Activated gamma-delta T cell (primary cell): ENCODE results near the gene CROCC2.

ENCODE experiments used
- DNase-seq: peaks from one replicate; lab custom pipeline; 2025; lab: John Stamatoyannopoulos, UW

Gene CROCC2

DNA sequence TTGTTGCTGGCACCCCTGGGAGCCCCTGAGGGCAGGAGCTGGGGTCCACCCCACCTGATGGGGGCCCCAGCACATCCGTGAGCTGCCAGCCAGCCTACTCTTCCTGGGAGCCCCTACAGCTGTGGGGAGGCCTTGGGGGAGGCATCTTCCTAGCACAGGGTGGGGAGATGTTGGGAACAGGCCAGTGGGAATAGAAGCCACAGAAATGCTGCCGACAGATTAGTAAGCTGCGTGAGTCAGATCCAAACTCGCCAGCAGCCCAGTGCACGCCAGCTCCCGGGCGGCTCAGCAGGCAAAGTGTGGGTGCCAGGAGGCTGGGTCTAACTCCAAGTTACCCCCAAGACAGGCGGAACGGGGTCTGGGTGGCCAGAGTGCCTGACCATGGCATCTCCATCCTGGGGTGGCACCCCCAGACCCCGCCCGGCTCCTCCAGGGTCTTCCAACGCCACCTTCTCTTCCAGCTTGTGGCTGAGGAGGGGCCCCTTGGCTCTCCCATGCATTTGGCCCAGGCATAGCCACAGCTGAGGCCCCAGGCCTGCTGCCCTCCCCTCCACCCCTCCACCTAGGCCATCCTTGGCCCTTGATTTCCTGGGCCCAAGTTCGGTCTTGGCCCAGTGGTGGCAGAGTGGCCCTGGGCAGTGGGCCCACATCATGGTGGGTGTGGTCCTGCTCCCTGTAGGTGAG lies 15.3 kb downstream of the CROCC2 start:
- no peak for DNase-seq

DNA sequence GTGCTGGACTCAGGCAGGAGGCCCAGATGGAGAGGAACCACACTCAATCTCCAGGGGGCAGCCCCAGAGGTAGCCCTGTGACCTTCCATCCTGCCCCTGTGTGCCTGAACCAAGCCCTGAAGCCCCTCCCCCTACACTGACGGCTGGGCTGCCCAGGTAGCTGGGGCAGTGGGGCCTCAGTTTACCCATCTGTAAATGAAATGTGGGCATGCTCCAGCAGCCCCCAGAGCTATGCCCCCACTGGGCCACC lies 15.8 kb downstream of the CROCC2 start:
- DNase-seq, result no peak

DNA sequence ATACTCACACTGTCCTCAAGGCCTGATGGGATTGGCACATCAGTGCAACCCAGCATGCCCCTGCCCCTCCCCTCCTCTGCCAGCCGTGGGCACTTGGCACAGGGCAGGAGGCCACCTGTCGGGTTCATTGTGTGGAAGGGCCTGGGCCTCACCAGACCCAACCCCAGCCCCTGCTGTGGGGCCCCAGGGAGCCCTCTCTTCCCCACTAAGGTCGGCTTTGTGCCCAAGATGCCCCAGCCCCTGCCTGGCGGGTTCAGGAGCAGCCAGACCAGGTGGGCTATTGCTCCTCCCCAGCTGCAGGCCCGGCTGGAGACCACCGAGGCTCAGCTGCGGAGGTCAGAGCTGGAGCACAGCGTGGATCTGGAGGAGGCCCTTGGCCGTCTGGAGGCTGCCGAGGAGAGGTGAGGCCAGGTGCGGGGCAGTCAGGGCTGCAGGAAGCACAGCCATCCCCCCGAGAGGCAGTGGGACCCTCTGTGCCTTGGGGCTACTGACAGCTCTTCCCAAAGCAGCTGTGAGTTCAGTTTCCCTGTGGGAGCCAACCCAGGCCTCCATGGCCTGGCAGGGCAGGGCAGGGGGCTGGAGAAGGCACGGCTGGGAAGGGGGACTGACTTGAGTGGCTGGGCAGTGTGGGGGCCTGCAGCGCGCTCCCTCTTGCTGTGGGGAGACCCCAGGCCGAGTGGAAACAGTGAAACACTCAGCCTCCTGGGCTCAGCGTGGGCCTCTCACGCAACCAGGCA lies 16.3 kb downstream of the CROCC2 start:
- DNase-seq, result no peak

DNA sequence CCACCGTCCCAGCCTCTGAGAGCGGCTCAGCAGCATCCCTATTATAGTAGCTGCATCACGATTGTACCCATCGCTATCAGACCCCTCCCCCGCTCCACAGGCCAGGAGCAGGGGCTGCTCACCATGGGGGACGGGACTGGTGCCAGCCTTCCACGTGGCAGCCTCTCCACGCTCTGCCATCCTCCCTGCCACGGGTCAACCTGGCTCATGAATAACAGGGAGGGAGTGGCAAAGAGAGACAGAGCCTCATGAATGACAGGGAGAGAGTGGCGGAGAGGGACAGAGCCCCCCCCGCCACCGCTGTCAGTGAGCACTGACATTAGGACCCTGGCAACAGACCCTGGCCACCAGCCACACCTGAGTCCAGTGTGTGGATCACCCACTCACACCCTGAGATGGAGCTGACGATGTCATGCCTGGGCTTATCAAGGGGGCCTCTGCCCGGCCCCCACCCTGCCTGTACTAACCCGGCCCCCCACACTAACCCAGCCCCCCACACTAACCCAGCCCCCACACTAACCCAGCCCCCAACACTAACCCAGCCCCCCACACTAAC lies 16.9 kb downstream of the CROCC2 start:
- DNase-seq, result no peak

DNA sequence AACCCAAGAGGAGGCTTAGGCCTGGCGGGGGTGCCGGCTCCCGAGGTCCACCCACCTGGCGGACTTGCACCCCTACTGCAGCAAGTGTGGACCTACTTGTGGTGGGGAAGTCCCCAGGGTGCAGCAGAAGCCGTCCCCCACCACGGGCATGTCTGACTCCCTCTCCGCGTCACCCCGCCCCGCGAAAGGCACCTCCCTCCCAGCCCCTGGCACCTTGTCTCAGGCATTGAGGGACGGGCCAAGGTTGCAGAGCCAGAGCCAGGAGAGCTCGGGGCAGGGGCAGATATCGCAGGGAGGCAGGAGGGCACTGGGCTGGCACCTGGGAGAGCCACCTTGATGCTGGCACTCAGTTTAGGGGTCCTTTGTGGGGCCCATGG lies 19.0 kb downstream of the CROCC2 start:
- DNase-seq, result no peak

DNA sequence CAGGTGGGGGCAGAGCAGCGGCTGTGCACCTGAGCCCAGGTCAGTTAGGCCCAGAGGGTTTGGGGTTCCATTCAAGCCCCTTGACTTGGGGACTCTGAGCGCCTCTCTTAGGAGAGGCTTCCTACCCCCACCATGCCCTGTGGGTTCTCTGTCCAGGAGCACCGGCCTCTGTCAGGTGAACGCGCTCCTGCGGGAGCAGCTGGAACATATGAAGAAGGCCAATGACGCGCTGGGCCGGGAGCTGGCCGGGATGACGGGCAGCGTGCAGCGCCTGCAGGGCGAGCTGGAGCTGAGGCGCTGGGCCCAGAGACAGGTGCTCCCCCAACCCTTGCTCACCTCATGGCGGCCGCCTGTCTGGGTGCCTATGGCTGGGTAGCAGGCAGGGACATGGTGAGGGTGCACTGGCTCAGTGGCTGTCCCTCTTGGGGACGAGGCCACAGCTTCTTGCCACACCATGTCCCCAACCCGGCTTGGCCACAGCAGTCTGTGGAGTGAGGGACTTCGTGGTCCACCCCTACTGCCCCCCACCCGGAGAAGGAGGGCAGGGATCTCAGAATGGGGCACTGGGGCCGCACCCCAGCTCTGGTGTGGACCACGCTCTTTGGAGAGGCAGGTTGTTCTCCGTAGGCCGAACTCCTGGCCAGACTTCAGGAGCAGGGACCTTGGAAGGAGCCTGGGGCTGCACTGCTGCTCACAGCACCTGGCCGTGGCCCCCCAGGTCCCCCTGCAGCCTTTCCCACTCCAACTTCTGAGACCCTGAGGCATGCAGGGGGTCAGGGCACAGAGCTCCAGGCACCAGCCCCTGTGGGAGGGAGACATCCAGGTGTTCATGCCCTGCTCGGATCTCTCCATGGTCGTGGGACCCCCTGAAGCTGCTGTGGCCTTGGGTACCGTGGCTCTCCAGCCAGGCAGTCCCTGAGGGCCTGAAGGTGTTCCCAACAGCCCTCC lies 19.7 kb downstream of the CROCC2 start:
- DNase-seq, result no peak

DNA sequence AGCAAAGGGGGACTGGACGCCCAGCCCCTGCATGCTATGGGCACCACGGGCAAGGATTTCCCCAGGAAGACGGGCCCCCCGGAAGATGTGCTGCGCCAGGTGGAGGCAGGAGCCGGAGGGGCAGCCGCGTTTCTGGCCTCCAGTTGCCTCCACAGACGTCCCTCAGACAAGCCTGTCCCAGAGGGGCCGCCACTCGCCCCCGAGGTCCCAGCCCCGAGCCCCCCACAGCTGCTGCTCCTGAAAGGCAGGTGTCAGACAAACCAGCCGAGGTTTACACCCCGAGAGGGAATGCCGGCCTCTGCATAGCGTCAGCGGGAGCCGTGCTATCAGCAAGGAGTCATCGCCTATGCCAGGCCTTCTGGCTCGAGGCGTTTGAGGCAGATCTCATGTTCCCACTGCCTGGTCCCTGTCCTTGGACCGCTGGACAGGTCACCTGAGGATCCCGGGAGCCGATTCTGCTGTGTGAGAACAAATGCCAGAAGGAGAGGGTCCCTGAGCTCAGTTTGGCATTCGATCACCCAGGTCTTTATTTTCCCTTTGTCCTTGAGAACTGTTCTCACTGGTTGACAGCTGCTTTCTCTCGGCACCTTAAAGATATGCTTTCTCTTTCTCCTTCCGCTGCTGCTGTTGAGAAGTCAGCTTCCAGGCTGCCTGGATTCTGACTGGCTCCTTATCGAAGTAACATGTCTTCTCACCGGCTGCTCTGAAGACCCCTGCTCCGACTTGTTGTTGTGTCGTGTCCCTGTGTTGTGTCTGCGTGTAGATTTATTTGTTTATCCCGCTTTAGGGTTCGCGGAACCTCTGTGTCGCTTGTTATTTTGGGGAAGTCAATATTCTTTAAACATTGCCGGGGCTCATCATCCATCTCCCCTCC lies 20.6 kb downstream of the CROCC2 start:
- no peak for DNase-seq

DNA sequence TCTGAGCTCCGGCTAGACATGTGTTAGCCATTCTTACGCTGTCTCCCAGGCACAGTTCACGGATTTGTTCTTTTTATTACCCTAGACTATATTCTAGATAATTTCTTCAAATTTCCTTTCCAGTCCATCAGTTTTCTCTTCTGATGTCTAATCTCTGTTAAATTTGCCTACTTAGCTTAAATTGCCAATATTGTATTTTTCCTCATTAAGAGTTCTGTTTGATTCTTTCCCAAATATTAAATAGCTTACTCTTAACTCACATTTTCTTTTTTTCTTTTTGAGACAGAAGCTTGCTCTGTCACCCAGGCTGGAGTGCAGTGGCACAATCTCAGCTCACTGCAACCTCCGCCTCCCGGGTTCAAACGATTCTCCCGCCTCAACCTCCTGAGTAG lies 21.2 kb downstream of the CROCC2 start:
- no peak for DNase-seq

DNA sequence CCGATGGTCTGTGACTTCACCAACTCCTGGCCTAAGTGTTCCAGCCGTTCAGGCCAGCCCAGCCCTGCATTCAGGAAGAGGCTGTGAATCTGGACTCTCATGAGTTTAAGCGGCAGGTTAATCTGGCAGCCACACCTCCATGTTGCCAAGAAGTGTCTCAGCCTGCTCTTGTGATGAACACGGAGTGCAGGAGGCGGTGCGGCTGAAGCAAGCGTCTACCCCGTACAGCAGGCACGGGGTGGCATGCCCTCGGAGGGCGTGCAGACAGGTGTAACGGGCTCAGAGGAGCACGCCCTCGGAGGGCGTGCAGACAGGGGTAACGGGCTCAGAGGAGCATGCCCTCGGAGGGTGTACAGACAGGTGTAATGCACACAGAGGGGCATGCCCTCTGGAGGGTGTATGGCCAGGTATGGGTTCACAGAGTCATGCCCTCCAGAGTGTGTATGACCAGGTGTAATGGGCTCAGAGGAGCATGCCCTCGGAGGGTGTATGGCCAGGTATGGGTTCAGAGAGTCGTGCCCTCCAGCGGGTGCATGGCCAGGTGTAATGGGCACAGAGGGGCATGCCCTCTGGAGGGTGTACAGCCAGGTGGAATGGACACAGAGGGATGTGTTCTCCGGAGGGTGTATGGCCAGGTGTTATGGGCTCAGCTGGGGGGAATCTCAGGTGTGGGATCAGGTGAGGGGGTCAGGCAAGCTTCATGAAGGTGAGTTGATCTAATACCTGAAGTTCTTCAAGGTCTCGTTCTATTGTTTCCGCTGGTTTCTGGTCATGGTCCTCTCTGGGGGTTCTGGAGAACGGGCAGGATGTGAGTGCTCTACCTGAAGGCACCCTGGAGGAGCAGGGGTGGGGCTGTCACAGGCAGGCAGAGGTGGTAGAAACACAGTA lies 22.6 kb downstream of the CROCC2 start:
- no peak for DNase-seq

DNA sequence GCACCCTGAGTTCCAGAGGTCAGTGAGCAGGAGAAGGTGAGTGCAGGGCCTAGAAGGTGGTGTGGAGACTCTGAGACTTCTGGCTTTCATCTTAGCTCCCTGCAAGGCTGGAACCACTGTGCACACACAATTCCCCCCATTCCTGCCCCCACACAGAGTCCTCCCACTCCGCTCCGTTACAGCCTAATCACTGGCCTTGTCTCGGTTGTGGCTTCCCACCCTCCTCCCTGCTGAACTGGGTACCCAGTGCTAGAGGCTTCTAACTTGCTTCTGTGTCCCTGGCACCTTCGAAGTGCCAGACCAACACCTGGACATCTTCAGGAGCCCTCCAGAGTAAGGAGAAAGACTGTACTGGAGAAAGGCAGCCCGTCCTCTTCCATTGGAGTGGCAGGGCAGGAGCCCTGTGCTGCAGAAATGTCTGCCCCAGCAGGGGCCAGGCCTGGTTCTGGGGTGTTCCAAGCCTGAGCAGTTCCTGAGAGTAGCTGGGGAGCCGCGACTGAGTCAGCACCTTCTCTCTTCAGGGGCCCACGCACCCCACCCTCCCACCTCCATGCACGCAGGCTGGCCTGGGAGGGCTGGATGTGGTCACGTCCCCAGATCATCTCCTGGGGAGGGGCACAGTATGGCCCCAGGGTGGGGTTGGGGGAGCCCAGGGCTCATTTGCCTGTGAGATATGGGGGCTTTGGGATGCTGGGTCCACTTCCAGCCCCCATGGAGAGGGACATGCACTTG lies 23.4 kb downstream of the CROCC2 start:
- DNase-seq, result no peak

DNA sequence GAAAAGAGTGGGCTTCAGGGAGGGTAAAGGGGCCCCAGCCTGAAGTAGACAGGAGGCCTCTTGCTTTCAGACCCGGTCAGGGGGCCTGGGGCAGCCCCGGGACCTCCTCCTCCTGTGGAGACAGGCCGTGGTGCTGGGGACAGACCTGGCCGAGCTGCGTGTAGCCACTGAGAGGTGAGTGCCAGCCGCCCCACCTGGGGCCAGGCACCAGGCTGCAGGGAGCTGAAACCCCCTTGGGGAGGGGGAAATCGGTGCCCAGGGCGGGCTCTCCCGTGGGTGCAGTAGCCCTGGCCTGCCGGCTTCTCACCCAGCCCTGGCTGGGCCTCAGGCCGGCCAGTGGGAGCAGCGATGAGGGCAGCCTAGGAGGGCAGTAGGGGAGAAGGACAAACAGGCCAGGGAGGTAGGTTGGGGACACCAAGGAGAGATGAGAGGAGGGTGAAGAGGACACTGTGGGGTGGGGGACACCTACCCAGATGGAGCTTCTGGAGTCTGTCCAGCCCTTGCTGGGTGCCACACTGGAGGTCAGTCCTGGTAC lies 24.0 kb downstream of the CROCC2 start:
- no peak for DNase-seq

DNA sequence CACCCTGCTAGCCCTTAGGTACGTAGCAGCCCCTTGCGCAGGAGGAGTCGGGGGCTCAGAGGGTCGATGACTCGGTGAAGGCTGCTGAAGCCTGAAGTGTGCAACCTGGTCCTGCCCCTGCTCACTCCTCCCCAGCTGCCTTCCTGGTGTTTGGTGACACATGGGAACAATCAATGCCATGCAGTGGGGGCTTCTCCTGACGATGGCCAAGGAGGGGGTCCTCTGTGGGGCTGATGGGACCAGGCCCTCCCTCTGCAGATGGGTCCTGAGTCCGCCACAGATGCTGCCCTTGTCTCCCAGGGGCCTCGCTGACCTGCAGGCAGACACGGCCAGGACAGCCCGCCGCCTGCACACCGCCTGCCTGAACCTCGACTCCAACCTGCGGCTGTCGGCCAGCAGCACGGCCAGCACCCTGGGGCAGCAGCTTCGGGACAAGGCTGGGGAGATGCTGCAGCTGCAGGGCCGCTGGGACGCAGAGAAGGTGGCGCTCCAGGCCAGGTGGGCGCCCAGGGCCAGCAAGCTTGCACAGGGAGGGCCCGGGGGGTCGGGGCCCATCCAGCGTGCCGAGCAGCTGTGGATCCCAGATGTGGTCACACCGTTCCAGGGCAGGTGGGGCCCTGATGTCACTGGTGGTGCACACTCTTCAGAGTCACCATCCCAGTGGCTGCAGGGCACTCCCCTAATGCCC lies 24.6 kb downstream of the CROCC2 start:
- DNase-seq, result no peak

DNA sequence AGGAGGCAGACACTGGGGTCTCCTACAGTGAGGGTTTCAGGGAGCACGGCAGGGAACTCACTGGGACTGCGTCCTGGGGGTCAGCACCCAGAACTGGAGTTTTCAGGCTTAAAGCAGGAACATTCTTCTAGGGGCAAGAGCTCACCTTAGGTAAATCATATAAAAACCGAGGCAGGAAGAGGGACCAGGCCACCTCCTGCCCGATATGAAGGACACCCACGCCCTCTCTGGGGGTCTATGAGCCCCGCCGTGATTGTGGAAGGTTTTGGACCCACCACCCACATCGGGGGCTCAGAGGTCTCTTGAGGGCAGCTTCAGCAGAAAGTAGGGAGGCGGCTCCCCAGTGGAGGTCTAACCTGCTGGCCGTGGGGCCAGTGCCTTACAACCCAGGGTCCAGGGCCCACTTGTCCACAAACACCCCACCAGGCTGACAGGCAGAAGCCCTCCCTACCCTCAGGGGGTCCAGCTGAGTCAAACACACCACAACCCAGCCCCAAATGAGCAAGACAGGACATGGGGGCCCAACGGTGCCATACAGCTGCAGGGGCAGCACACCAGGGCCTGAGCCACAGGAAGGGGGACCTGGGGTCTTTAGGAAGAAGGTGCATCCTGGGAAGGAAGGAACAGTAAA lies 25.3 kb downstream of the CROCC2 start:
- no peak for DNase-seq

DNA sequence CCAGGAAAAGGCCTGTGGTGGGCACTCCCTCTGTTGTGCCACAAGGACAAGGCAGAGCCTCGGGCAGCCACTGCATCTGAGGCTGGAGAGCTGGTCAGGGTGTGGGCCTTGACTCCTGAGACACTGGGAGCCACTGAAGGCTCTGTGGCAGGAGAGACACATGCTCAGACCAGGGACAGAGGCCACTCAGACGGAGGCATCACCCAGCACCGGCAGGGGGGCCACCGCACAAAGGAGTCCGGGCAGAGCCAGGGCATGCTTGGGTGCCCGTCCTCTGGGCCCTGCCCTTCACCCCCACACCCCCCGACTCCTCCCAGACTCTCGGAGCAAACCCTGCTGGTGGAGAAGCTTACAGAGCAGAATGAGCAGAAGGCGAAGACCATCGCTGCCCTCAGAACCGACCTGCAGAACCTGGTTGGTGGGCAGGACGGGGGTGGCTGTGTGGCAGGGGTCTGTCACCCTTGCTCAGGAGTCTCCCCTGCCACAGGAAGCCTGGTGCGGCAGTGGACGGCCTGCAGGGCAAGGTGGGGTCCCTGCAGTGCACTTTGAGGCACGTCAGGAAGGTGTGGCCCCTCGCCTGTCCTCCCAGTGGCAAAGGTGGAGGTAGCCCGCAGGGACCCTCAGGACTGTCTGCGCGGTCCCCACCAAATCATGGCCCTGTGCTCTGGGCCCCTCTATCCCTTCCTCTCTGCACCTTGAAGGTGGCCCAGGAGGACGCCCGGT lies 26.0 kb downstream of the CROCC2 start:
- no peak for DNase-seq

DNA sequence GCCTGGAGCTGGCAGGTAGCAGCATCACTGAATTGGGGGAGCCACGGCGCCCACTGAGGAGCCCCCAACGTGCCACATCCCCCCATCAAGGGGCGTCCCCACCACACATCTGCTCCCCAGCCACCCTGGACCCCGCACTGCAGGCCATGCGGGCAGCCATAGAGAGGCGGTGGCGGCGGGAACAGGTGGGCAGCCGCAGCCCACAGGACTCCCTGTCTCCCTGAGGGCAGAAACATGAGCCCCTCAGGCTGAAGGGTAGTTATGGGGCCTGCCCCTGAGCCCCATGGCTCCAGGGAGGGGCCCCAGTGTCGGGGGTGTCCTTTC lies 26.6 kb downstream of the CROCC2 start:
- no peak for DNase-seq

DNA sequence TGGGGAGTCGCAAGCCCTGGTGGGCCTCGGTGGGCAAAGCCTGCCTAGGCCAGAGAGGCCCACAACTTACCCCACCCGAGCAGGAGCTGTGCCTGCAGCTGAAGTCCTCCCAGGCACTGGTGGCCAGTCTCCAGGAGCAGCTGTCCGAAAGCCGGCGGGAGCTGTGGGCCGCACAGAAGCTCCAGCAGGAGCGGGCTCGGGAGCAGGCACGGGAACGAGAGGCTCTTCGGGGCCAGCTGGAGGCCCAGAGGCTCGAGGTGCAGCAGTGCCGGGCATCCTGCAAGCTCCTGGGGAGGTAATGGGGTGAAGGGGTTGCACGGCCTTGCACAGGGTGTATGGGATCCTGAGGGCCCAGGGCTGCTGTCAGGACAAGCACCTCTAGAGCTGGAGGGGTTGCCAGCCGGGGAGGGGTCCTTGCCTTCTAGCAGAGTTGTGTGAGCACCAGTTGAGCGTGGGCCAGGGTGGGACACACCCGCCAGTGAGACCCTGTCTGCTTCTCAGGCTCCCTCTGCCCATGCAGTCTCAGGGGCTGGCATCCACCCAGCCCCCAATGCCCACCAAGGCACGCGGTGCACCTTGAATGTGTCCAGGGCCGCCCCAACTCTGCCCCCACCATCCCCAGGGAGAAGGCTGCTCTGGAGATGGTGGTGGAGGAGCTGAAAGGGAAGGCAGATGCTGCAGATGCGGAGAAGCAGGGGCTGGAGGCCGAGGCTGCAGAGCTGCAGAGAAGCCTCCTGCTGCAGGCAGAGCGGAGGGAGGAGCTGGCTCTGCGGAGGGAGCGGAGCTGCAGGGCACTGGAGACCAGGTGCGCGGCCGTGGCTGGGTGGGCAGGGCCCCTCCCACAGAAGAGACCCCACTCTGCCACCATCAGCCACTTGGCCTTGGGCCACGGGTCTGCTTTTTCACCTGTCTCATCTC lies 27.2 kb downstream of the CROCC2 start:
- no peak for DNase-seq
